NCI-H2227 treated with DMSO at 0.1 percent for 48 hours (cell line): ENCODE results near the gene MGAT5B.

ENCODE experiments used
- DNase-seq: peaks from one replicate; lab custom pipeline; 2025; lab: John Stamatoyannopoulos, UW

The MGAT5B gene

DNA sequence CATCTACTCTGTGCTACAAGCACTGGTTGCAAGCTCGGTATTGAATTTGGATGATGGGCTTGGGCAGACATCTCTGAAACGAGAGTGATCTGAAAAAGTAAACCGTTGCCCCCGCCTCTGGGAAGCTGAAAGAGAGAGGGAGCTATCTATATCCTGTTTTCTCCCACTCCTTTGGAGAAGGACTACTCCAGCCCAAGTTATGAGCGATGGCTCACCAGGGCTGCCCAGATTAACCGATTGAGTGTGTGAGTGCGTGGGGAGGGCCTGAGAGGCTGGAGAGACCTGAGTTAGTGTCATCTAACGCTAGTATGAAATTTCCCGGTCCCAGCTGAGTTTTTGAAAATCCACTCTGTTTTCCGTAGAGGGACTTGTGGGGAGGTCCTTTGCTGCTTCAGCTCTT is 11.5 kb downstream of the MGAT5B start:
- no peak for DNase-seq

DNA sequence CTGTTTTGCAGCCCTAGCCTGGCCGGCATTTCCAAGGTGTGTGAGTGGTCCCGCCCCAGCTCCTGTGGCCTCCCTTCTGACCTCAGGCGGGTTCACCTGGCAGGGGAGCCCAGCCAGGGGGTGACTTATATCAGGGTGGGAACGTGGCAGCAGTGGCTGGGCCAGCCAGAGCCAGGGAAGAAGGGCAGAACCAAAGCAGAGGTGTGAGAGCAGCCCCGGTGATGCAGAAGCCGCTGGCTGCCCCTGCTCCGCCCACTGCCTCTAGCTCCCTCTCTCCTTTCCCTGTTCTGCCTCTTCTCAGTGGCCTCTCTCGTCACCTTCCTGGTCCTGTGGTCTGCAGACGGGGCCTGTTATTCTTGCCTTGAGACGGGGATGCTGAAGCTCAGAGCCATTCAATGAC is 12.1 kb downstream of the MGAT5B start:
- no peak for DNase-seq

DNA sequence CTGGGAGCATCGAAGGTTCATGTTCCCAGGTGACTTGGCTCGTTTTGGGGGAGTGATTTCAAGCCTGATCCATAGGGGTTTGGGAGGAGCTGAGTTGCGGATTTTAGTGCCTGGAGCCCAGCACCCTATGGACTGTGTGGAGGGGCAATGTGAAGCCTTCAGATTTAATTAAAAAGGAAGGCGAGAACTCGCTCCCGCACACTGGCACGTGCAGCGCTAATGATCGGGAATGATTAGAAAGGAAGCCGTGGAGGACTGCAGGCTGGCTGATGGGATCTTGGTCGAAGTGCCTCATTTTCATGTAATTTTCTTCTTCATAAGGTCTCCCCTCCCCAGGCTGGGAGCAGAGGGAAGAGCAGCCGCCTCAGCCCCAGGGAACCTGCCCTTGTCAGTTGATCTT is 12.8 kb downstream of the MGAT5B start:
- no peak for DNase-seq

DNA sequence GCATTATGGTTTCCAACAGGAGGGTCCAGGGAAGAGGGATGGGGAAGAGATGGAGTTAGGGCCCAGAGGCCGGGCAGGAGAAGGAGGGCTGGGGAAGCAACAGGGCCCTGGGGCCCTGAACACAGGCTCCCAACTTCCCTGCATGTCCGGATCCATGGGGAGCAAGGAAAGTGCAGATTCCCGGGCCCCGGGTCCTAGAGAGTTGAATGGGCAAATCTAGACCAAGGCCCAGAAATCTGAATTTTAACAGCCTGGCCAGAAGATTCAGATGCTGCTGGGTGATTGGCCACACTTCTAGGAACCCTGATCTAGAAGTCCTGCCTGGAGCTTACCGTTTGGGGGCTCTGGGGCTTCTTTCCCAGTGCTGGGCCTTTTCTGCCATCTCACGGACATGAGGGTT is 13.2 kb downstream of the MGAT5B start:
- no peak for DNase-seq

DNA sequence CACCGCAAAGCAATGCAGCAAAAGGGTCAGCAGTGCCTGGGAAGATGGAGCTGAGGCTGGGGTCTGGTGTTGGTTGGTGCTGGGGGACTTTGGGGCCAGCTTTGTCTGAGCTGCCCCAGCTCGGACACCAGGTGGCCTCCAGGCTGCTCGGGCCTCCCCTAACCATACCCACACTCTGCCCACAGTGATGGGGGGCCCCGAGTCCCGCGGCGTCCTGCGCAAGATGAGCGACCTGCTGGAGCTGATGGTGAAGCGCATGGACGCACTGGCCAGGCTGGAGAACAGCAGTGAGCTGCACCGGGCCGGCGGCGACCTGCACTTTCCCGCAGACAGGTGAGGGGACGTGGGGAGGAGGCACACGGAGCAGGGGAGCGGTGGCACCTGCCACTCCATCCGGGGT is 13.8 kb downstream of the MGAT5B start:
- DNase-seq: no peak

DNA sequence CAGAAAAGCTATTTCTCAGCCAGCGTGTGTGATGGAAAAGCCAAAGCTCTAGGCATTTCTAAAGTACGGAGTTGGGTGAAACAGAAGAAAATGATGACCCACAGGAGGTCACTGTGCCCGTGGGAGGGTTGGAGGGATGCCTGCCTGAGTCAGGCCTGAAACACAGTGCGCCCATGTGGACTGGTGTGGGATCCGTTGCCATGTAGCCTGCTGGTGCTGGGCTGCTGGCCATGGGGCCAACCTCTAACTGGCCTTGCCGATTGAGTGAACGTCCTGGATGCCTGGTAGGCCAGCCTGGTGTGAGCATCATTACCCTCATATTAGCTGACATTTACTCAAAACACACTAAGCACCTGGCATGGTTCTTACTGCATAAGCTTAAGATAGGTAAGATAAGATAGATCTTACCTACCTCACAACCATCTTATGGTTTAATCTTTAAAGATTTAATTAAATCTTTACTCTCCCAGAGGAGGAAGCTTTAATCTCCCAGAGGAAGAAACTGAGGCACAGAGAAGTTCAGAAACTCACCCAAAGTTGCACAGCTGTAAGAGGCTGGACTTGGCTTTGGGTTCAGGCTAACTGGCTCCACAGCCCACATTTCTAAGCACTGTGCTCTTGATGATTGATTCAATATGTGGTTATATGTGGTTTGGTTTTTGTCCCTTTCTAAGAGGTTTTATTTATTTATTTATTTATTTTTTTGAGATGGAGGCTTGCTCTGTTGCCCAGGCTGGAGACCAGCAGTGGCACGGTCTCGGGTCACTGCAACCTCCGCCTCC is 15.7 kb downstream of the MGAT5B start:
- no peak for DNase-seq

DNA sequence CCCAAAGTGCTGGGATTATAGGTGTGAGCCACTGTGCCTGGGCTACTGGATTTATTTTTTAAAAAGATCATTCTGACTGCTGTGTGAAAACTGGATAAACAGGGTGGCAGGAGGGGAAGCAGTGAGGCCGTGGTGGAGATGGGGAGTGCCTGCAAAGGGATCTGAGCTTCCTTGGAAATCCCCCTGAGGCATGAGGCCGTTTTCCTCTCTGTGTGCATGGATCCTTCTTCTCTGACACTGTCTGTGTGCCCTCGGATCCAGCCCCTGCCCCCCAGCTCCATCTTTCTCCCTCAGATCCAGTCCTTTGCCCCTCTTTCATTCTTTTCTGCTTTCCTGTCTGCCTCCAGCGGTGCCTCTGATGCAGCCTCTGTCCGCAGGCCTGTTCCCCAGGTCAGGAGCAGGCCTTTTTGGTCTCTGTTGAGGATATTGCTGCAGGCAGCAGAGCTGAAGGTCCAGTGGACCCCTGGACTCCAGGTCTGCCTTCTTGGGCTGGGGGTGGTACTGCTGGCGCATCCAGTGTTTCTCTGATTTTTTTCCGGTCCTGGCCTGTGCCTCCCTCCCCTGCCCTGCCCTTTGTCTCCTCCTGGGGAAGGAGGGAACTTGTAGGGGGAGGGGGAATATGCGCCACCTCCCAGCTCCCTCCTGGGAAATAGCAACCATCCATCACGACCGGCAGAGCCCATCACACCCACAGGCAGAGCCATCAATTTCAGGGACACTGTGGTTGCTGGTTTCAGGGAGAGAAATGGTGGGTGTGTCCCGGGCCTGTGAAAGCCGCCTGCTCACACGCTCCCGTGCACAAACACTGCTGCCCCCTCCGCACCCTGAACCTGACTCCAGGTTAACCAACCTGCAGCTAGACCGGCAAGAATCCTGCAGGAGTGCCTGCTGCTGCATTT is 17.0 kb downstream of the MGAT5B start:
- peak; percentile 61 for DNase-seq

DNA sequence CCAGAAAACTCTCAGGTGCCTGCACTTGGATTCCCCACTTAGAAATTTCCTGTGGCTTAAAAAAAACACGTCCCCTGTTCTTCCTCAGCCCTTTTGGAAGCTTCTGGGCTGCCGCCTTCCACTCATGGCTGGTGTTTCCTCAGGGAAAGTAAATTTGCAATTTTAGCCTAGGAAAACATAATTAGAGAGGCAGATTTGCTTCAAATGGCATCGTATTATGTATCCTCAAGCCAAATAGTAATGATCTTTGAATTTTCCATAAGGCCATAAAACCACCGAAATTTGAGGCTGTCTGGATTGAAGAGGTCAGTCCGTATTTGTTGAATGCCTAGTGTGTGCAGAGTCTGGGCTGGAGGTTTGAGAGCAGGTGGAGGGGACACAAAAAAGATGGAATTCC is 17.7 kb downstream of the MGAT5B start:
- no peak for DNase-seq

DNA sequence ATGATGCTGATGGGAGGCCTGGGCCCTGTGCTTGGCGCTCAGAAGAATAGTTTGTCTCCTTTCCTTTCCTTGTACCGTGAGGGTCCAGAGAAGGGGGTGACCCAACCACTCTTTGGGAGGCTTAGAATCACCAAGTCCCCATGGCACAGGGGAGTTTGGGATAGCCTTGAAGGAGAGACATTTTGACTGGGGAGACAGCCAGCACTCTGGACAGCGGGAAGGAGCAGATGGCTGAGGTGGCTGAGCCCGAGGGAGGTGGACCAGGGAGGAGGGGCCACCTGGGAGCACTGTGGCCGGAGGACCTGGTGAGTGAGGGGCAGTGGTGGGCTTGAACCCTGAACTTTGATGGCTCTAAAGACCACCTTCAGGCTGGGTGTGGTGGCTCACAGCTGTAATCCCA is 18.2 kb downstream of the MGAT5B start:
- no peak for DNase-seq

DNA sequence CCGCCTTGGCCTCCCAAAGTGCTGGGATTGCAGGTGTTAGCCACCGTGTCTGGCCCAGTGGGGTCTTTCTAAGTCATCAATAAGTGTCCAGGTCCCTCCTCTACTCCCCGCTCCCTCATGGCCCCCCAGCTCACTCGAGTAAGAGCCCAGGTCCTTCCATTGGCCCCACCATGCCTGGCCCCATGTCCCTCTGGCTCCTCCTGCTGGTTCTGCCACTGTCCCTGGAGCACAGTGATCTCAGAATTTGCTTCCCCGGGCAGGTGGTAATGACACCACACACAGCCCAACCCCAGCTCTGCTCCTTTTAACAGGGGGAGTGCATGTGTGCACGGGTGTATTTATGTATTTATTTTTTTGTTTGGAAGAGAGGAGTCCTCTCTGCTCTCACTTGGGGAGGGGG is 19.6 kb downstream of the MGAT5B start:
- no peak for DNase-seq

DNA sequence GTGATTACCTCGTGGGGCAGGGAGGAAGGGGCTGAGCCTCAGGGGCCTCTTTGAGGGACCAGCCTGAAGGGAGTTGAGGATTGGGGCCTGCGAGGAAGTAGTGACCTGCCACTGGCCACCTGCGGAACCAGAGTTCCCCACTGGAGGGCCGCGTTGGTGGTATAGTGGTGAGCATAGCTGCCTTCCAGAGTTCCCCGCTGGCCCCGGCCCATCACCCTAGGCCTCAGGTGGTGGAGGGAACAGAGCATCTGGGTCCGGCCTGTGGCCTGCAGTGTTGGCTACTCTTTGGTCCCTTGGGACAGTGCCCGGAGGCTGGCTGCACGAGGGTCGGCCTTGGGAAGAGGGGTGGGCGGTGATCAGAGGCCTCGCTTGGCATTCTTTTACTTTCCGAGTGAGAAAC is 20.5 kb downstream of the MGAT5B start:
- no peak for DNase-seq

DNA sequence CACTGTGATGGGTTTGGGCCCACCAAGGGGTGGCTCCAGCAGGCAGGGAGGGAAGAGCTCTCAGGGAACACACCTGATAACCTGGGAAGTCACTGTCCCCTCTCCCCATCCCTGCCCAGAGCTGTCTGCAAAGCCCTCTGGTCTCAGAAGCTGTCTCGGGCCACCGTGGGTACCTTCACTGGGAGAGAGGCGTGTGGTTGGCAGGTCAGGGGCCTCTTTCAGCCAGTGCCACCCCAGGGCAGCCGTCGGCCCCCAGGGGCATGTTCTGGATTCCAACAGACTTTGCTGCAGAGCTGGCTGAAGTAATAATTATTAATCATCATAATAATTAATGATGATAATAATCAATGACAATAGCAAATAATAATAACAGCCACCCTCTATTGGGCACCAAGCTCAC is 21.1 kb downstream of the MGAT5B start:
- no peak for DNase-seq

DNA sequence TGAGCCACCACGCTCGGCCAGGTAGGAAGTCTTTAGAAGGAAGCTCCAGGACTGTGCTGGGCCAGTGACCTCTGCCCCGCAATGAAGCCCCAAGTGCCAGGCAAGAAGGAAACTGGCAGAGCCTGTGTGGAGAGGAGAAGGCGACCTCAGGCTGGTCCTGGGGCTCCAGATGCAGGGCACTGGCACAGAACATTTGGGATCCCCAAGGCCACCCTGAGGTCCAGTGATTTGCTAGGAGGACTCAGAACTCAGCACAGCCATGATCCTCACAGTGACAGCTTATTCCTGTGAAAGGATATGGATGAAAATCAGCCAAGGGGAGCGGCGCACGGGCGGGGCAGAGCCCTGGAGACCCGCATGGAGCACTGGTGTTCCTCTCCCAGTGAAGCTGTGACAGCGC is 24.1 kb downstream of the MGAT5B start:
- DNase-seq: no peak

DNA sequence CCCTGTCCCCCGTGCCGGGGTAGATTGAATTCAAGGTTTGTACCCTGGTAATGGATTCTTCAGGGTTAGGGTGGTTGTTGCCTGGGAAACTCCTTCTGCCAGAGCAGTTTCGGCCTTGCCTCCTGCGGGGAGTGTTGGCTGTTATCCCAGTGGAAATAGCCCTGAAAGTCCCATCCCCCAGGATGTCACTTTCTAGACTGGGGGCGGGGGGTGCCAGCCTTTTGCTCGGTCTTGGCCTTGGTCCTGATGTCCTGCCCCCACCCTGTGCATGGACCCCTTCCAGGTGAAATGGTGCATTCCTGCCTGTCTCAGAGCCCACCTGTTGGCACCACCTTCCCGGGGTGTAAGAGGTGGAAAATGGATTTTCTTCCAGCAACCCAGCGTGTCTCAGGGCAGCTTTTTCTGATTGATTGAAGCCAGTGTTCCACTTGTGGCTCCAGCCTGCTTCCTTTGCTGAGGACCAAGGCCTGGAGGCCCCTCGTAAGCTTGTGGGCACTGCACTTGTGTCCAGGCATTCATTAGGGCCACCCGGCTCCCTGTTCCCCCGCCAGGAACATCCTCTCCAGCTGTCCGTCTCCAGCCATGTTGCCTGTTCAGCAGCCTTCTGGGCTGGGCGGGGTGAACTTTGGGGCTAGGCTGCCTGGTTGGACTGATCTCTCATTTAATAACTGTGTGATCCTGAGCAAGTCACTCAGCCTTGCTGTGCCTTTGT is 25.6 kb downstream of the MGAT5B start:
- DNase-seq: peak; percentile 20

DNA sequence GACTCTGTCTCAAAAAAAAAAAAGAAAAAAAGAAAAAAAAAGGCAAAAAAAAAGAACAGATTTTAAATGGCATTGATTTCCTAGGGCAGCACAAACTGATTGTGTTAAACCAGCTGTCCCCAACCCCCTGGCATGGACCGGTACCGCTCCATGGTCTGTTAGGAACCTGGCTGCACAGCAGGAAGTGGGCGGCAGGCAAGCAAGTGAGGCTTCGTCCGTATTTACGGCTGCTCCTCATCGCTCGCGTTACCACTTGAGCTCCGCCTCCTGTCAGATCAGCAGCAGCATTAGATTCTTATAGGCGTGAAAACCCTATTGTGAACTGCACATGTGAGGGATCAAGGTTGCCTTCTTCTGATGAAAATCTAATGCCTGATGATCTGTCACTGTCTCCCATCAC is 26.6 kb downstream of the MGAT5B start:
- no peak for DNase-seq

DNA sequence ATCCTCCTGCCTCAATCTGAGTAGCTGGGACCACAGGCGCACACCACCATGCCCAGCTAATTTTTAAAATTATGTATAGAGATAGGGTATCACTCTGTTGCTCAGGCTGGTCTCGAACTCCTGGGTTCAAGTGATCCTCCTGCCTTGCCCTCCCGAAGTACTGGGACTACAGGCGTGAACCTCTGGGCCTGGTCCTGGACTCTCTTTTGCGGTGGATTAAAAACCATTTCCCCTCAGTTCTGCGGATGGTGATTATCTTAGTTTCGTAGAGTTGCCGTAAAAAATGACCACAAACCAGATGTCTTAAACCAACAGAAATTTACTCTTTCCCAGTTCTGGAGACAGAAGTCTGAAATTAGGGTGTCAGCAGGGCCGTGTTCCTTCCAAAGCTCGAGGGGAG is 28.8 kb downstream of the MGAT5B start:
- DNase-seq: no peak

DNA sequence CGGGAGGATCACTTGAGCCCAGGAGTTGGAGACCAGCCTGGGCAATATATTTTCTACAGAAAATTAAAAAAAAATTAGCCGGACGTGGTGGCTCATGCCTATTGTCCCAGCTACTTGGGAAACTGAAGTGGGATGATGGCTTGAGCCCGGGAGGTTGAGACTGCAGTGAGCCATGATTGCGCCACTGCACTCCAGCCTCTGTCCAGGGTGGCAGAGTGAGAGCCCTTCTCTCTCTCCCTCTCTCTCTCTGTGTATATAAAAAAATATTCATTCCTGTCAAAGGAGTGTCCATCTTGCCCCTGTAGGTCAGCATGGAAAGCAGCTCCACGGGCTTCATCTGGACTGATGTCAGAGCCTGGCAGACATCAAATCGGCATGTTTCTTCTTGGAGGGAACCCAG is 31.2 kb downstream of the MGAT5B start:
- no peak for DNase-seq

DNA sequence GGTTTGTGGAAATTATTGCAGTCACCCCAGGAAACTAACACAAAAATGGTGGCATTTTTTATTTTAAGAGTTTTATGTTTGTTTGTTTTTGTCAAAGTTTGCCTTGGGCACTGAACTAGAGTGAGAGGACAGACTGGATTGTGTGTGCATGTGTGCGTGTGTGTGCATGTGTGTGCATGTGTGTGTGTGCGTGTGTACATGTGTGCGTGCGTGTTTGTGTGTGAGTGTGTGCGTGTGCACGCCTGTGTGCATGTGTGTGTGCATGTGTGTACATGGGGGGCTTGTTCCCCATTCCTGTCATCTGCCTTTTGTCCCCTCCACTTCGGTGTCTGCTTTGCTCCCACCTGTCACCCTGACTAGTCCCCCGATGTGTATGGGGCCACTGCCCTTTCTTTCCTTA is 32.5 kb downstream of the MGAT5B start:
- DNase-seq: no peak

DNA sequence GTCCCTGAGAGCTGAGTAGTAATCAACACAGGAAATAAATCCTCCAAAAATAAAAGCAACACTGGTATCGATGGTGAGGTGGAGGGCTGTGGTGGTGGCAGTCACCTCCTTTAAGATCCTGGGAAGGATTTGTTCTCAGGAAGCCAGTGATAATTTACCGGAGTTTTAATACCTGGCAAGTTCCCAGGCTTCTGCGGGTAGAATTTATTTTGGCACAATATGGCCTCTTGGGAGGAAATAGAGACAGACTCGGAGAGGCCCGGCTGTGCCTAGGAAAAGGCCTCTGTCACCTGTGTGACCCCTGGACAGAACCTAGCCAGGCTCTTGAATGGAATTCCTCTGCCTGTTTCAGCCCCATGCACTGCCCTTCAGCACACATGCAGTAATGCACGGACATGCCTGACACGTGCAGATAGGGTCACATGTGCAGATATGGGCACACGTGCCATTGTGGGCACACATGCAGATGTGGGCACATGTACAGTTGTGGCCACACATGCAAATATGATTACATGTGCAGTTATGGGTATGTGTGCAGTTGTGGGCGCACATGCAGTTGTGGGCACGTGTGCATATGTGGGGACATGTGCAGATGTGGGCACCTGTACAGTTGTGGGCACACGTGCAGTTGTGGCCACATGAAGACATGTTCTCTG is 33.5 kb downstream of the MGAT5B start:
- DNase-seq: no peak

DNA sequence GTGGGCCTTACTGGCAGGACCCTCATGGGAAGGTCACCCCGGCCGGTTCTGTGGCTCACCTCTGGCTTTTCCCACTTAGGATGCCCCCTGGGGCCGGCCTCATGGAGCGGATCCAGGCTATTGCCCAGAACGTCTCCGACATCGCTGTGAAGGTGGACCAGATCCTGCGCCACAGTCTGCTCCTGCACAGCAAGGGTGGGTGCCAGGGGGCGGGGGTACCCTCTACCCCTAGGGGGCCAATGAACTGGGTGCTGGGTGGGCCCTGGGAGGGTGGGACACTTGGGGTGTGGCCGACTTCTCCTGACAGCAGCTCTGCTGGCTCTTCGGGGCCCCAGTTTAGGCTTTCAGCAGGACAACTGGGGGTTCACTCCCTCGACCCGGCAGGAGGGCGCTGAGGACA is 34.3 kb downstream of the MGAT5B start:
- DNase-seq: no peak

DNA sequence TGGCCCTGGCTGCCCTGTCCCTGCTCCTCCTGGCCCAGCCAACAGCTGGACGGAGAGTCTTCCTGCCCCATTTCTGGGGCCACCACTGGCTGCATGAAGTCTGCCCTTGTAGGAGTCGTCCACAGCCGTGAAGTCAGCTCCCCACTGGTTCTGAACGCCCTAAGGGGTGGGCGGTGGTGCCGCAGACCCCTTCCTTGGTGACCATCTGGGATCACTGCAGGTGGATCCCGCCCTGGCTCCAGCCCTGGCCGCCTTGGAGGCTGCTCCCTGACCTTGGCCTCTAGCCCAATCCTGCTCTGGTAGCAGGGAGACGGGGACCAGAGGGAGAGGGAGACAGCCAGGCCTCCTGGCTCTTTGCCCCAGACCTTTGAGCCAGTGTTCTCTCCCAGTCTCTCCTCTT is 35.4 kb downstream of the MGAT5B start:
- DNase-seq: no peak

DNA sequence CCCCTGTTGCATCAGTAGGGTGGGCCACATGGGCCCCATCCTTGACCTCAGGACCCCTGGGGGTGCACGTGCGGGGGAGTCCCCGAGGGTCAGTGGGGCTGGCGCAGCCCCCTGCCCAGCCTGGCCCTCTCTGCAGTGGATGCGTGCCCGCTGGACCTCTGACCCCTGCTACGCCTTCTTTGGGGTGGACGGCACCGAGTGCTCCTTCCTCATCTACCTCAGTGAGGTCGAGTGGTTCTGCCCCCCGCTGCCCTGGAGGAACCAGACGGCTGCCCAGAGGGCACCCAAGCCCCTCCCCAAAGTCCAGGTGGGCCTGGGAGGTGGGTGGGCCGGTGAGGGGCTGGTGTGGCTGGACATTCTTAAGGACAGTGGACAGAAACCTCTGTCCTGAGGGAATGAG is 35.9 kb downstream of the MGAT5B start:
- no peak for DNase-seq
